BE2C (cell line): ENCODE measurements around the gene NCMAP.
"Not testable (repeated sequence)": the region's sequence is repeated elsewhere in the genome, so short reads cannot be mapped to it uniquely, and the experiment has no call there.

ENCODE experiments used
- DNase-seq: peaks from one replicate; pipeline ENCODE4 v3.0.0-alpha.2; 2020
- H3K27me3 ChIP-seq: fragments of 250-450 bp; sonication (Bioruptor Pico); 2 replicates; pipeline ENCODE4 v1.5.1; 2020; ENCODE audit warnings: mild to moderate bottlenecking
- H3K36me3 ChIP-seq: fragments of 250-450 bp; sonication (Bioruptor Pico); 2 replicates; pipeline ENCODE4 v1.5.1; 2020; ENCODE audit warnings: mild to moderate bottlenecking
- H3K4me1 ChIP-seq: fragments of 250-450 bp; sonication (Bioruptor Pico); 2 replicates; pipeline ENCODE4 v1.5.1; 2020
- H3K4me3 ChIP-seq: 2 replicates; pipeline ENCODE4 v1.5.1; 2011; ENCODE audit warnings: low read depth, low read length
- H3K9me3 ChIP-seq: fragments of 250-450 bp; sonication (Bioruptor Pico); 2 replicates; pipeline ENCODE4 v1.5.1; 2020
- CTCF ChIP-seq: IDR thresholded peaks from 2 replicates; pipeline ENCODE4 v1.5.1; 2012; ENCODE audit warnings: mild to moderate bottlenecking, low read depth, low read length

The NCMAP gene

GRCh38 chr1:24528744-24529143 lies 27.1 kb upstream of the NCMAP start:
- DNase-seq = no peak
- H3K4me1 ChIP-seq = no peaks in the 10 kb centered on the region
- no peak for TF ChIP-seq CTCF
- no peaks in the 10 kb centered on the region for H3K9me3 ChIP-seq
- H3K36me3 ChIP-seq = no peaks in the 10 kb centered on the region
- no peak overlapping the region for H3K4me3 ChIP-seq
- peaks cover 4% of the 10 kb centered on the region; the same call in 1 of the 2 replicates for H3K27me3 ChIP-seq

- not testable (repeated sequence) for DNase-seq, H3K4me1 ChIP-seq
Observed at GRCh38 chr1:24529292-24529691, 26.6 kb upstream of the NCMAP start.

GRCh38 chr1:24535021-24535424 lies 20.9 kb upstream of the NCMAP start:
- TF ChIP-seq CTCF = no peak
- no peaks in the 10 kb centered on the region for H3K9me3 ChIP-seq
- no peaks in the 10 kb centered on the region for H3K27me3 ChIP-seq
- no peak overlapping the region for H3K4me3 ChIP-seq
- no peaks in the 10 kb centered on the region for H3K36me3 ChIP-seq
- H3K4me1 ChIP-seq = no peaks in the 10 kb centered on the region
- DNase-seq = no peak

More at GRCh38 chr1:24529292-24529691, 26.6 kb upstream of the NCMAP start:
- not testable (repeated sequence) for H3K36me3 ChIP-seq, H3K27me3 ChIP-seq, H3K4me3 ChIP-seq, H3K9me3 ChIP-seq

- Histone ChIP-seq H3K36me3 (no peaks in the 10 kb centered on the region), H3K4me1 (no peaks in the 10 kb centered on the region), H3K4me3 (no peak overlapping the region), H3K9me3 (no peaks in the 10 kb centered on the region), H3K27me3 (no peaks in the 10 kb centered on the region)
- no peak for TF ChIP-seq CTCF
- no peak for DNase-seq
Observed at GRCh38 chr1:24535778-24536177, 20.1 kb upstream of the NCMAP start.

GRCh38 chr1:24536391-24536840 lies 19.5 kb upstream of the NCMAP start:
- no peaks in the 10 kb centered on the region for H3K36me3 ChIP-seq
- H3K9me3 ChIP-seq = no peaks in the 10 kb centered on the region
- no peak for TF ChIP-seq CTCF
- H3K4me3 ChIP-seq = no peak overlapping the region
- DNase-seq = no peak
- H3K27me3 ChIP-seq = no peaks in the 10 kb centered on the region
- H3K4me1 ChIP-seq = no peaks in the 10 kb centered on the region

- no peak for DNase-seq
- Histone ChIP-seq H3K4me1 (no peaks in the 10 kb centered on the region), H3K27me3 (no peaks in the 10 kb centered on the region), H3K36me3 (no peaks in the 10 kb centered on the region), H3K4me3 (no peak overlapping the region), H3K9me3 (no peaks in the 10 kb centered on the region)
- TF ChIP-seq CTCF = no peak
Observed at GRCh38 chr1:24540051-24540905, 15.6 kb upstream of the NCMAP start.
